SU-DHL-6 (cell line): ENCODE data around the gene ELANE.
"Not testable (repeated sequence)": the region's sequence is repeated elsewhere in the genome, so short reads cannot be mapped to it uniquely, and the experiment has no call there.

Experiments used
- CTCF ChIP-seq: fragments of 200-600 bp; sonication (generic); IDR thresholded peaks from one replicate; pipeline ENCODE4 v1.5.1; 2017; ENCODE audit warnings: antibody characterized with exemption, mild to moderate bottlenecking, low read length, moderate library complexity; ENCODE audit not compliant: insufficient read depth, poor library complexity, severe bottlenecking
- EZH2phosphoT487 ChIP-seq: fragments of 200-600 bp; sonication (generic), shearing (Covaris generic); conservative IDR thresholded peaks from 2 replicates; pipeline ENCODE4 v1.6.1; 2018; ENCODE audit warnings: mild to moderate bottlenecking, antibody characterized with exemption, low read length, moderate library complexity, mixed read lengths

GRCh38 chr19:842802-843179 is 9.3 kb upstream of the ELANE start:
- not testable (repeated sequence) for TF ChIP-seq CTCF, EZH2phosphoT487
